Esophagus squamous epithelium (tissue), 4 donors: ENCODE results near the gene CATSPER1.

Source experiments
- CTCF ChIP-seq, 6 experiments: fragments of 450-650 bp in 4 of 6; fragments of 200-600 bp in 2 of 6; sonication (generic) in 2 of 6; IDR thresholded peaks; one replicate each; pipeline ENCODE4 v1.5.1; 2016 to 2019; ENCODE audit warnings: antibody characterized with exemption in 6 of 6, mild to moderate bottlenecking in 4 of 6, moderate library complexity in 4 of 6
- POLR2A ChIP-seq, 4 donors: fragments of 450-650 bp; IDR thresholded peaks; one replicate each; pipeline ENCODE4 v1.6.1; 2017; ENCODE audit warnings: antibody characterized with exemption in 4 of 4, mild to moderate bottlenecking in 4 of 4, moderate library complexity in 3 of 4

DNA sequence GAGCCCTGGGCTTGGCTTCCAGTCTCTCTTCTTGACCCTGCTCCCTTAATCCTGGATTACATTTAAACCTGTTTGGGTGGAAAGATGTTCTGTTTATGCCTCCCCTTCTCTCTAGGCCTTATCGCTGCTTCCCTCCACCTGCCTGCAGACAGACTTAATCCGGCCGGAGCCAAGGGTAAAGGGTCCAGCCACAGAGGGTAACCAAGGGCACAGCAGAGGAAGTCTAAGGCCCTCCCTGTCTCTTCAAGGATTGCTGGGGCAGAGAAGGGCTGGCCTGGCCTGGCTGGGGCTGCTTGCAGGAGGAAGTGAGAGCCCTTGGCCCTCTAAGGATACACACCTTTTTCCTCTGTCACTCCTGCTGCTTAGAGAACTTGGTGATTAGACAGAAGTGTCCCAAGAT lies 20.6 kb upstream of the CATSPER1 start:
- TF ChIP-seq CTCF (IDR thresholded peaks at IDR 0.05) (no peak), POLR2A (IDR thresholded peaks at IDR 0.05) (no peak)
